ENCODE data around the gene GPC6. TPM values are rescaled to one million over a fixed set of nuclear protein-coding genes. Genes with fewer than 3 reads are reported as not detected.

Gene GPC6
- polyA plus RNA-seq, 1 donor (not counting 4 experiments of a cell fraction or from before 2014, with no cell fraction given): 0.42 TPM

DNA sequence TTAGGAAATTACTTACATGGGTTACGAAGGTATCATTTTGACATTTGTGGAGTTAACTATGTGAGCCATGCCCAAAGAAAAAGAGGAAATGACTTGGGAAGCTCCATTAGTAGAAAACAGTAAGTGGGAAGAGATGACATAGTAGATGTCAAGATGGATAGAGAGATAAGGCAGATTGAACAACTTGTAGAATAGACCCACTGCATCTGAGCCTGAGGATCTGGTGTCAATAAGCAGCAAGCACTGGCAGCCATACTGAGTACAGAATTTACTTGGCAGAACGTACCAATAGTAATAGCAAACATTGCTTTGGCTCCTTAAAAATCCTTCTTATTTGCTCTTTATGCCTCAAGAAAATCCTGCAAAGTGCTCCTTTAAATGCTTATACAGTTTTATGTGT lies 203.8 kb downstream of the GPC6 start:
- H3K9me1 ChIP-seq (ENCODE audit: control insufficient read depth, extremely low read depth, insufficient read depth, low read length): no peaks in the 10 kb centered on the region
- H3K4me1 ChIP-seq (ENCODE audit: control insufficient read depth, extremely low read depth, insufficient read depth, low read length): no peaks in the 10 kb centered on the region
- H4K20me1 ChIP-seq (ENCODE audit: control insufficient read depth, extremely low read depth, insufficient read depth, low read length): no peaks in the 10 kb centered on the region
- H3K4me2 ChIP-seq (ENCODE audit: control insufficient read depth, extremely low read depth, insufficient read depth, low read depth, low read length): no peak overlapping the region
- dilution Hi-C loops (cut with MboI; ENCODE audit: extremely low pct_ligation_motif_present, low sequenced_read_pairs): no loop called here
- no peak overlapping the region for H3K9ac ChIP-seq (ENCODE audit: control insufficient read depth, extremely low read depth, insufficient read depth, low read length)
- H3K9me3 ChIP-seq (ENCODE audit: control insufficient read depth, low read depth, low read length): no peaks in the 10 kb centered on the region
- H3K36me3 ChIP-seq (ENCODE audit: control insufficient read depth in 2 of 2, extremely low read depth in 1 of 2, insufficient read depth in 2 of 2, low read length in 2 of 2): no peaks in the 10 kb centered on the region
- no peak for TF ChIP-seq EZH2 (IDR thresholded peaks at IDR 0.05; ENCODE audit: low read length)
- TF ChIP-seq, protein P1, sequence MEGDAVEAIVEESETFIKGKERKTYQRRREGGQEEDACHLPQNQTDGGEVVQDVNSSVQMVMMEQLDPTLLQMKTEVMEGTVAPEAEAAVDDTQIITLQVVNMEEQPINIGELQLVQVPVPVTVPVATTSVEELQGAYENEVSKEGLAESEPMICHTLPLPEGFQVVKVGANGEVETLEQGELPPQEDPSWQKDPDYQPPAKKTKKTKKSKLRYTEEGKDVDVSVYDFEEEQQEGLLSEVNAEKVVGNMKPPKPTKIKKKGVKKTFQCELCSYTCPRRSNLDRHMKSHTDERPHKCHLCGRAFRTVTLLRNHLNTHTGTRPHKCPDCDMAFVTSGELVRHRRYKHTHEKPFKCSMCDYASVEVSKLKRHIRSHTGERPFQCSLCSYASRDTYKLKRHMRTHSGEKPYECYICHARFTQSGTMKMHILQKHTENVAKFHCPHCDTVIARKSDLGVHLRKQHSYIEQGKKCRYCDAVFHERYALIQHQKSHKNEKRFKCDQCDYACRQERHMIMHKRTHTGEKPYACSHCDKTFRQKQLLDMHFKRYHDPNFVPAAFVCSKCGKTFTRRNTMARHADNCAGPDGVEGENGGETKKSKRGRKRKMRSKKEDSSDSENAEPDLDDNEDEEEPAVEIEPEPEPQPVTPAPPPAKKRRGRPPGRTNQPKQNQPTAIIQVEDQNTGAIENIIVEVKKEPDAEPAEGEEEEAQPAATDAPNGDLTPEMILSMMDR (optimal IDR thresholded peaks at IDR 0.05 in 1 of 3, IDR thresholded peaks at IDR 0.05 in 1 of 3, conservative IDR thresholded peaks at IDR 0.05 in 1 of 3; ENCODE audit: extremely low read depth in 1 of 3, insufficient read depth in 2 of 3, low read length in 3 of 3): no peak
- H3K27ac ChIP-seq (ENCODE audit: control insufficient read depth, insufficient read depth, low read length): no peak overlapping the region
- no peaks in the 10 kb centered on the region for H3K79me2 ChIP-seq (ENCODE audit: control insufficient read depth, insufficient read depth, low read length)
- DNase-seq (ENCODE audit: low read depth, low spot score) (no peak), FAIRE-seq (no peak)
- H3K27me3 ChIP-seq (ENCODE audit: control insufficient read depth, extremely low read depth, insufficient read depth, low read length): no peaks in the 10 kb centered on the region
- H2AFZ ChIP-seq (ENCODE audit: control insufficient read depth, low read length): no peak overlapping the region
- no peak overlapping the region for H3K4me3 ChIP-seq (ENCODE audit: control insufficient read depth in 2 of 3, extremely low read depth in 1 of 3, insufficient read depth in 2 of 3, low read depth in 1 of 3, low read length in 3 of 3)

DNA sequence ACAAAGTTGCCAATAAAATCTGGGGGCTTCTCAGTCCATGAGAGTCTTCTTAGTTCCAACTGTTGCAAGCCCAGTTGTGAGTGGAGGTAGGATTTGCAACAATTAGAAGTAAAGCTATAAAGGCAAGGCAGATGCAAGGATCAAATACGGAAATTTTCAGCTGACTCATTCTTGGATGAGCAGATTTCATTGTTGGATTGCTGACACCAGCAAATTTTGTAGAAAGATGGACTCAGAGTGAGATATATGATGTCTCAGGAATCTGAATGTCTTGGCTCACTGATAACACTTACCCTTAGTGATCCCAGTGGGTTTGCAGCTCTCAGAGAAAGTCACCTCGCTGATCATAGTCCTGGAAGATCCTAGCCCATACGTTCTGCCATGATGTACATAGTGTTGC lies 209.0 kb downstream of the GPC6 start:
- Histone ChIP-seq H4K20me1 (ENCODE audit: control insufficient read depth, extremely low read depth, insufficient read depth, low read length) (no peaks in the 10 kb centered on the region), H3K36me3 (ENCODE audit: control insufficient read depth in 2 of 2, extremely low read depth in 1 of 2, insufficient read depth in 2 of 2, low read length in 2 of 2) (no peaks in the 10 kb centered on the region), H3K4me1 (ENCODE audit: control insufficient read depth, extremely low read depth, insufficient read depth, low read length) (no peaks in the 10 kb centered on the region), H3K9ac (ENCODE audit: control insufficient read depth, extremely low read depth, insufficient read depth, low read length) (no peak overlapping the region), H3K9me1 (ENCODE audit: control insufficient read depth, extremely low read depth, insufficient read depth, low read length) (no peaks in the 10 kb centered on the region), H3K4me3 (ENCODE audit: control insufficient read depth in 2 of 3, extremely low read depth in 1 of 3, insufficient read depth in 2 of 3, low read depth in 1 of 3, low read length in 3 of 3) (no peak overlapping the region), H3K4me2 (ENCODE audit: control insufficient read depth, extremely low read depth, insufficient read depth, low read depth, low read length) (no peak overlapping the region), H3K27me3 (ENCODE audit: control insufficient read depth, extremely low read depth, insufficient read depth, low read length) (no peaks in the 10 kb centered on the region), H3K27ac (ENCODE audit: control insufficient read depth, insufficient read depth, low read length) (no peak overlapping the region), H2AFZ (ENCODE audit: control insufficient read depth, low read length) (no peak overlapping the region), H3K79me2 (ENCODE audit: control insufficient read depth, insufficient read depth, low read length) (no peaks in the 10 kb centered on the region), H3K9me3 (ENCODE audit: control insufficient read depth, low read depth, low read length) (no peaks in the 10 kb centered on the region)
- no peak for TF ChIP-seq EZH2 (IDR thresholded peaks at IDR 0.05; ENCODE audit: low read length)
- TF ChIP-seq, protein P1 (optimal IDR thresholded peaks at IDR 0.05 in 1 of 3, IDR thresholded peaks at IDR 0.05 in 1 of 3, conservative IDR thresholded peaks at IDR 0.05 in 1 of 3; ENCODE audit: extremely low read depth in 1 of 3, insufficient read depth in 2 of 3, low read length in 3 of 3): no peak
- no peak for DNase-seq (ENCODE audit: low read depth, low spot score)
- dilution Hi-C loops (cut with MboI; ENCODE audit: extremely low pct_ligation_motif_present, low sequenced_read_pairs): no loop called here
- FAIRE-seq: no peak

All from keratinocyte (primary cell).